Ishikawa (cell line): ENCODE measurements around the gene NSMCE3.

Source experiments
- CEBPB ChIP-seq: IDR thresholded peaks from 2 replicates; pipeline ENCODE4 v1.6.1; 2012
- CREB1 ChIP-seq: IDR thresholded peaks from 2 replicates; pipeline ENCODE4 v1.6.1; 2012; ENCODE audit warnings: low read depth
- EGR1 ChIP-seq: IDR thresholded peaks from 2 replicates; pipeline ENCODE4 v1.6.1; 2012
- EP300 ChIP-seq: IDR thresholded peaks from 2 replicates; pipeline ENCODE4 v1.6.1; 2012; ENCODE audit warnings: borderline replicate concordance
- FOXM1 ChIP-seq: IDR thresholded peaks from 2 replicates; pipeline ENCODE4 v1.6.1; 2012; ENCODE audit warnings: low read depth, borderline replicate concordance
- NFIC ChIP-seq: IDR thresholded peaks from 2 replicates; pipeline ENCODE4 v1.6.1; 2012
- RAD21 ChIP-seq: IDR thresholded peaks from 2 replicates; pipeline ENCODE4 v1.6.1; 2012; ENCODE audit warnings: low read depth
- TAF1 ChIP-seq: IDR thresholded peaks from 2 replicates; pipeline ENCODE4 v1.6.1; 2012; ENCODE audit warnings: low read depth, mild to moderate bottlenecking
- TCF12 ChIP-seq: IDR thresholded peaks from 2 replicates; pipeline ENCODE4 v1.6.1; 2012; ENCODE audit warnings: low read depth
- TEAD4 ChIP-seq: IDR thresholded peaks from 2 replicates; pipeline ENCODE4 v1.6.1; 2012
- YY1 ChIP-seq: IDR thresholded peaks from 2 replicates; pipeline ENCODE4 v1.6.1; 2012; ENCODE audit warnings: low read depth
- ZBTB7A ChIP-seq: IDR thresholded peaks from 2 replicates; pipeline ENCODE4 v1.6.1; 2012; ENCODE audit warnings: low read depth
- TF ChIP-seq, protein P1 (sequence below): IDR thresholded peaks from 2 replicates; pipeline ENCODE4 v1.6.1; 2012
- TF ChIP-seq, protein P2 (sequence below): IDR thresholded peaks from 2 replicates; pipeline ENCODE4 v1.6.1; 2012
- TF ChIP-seq, protein P3 (sequence below): IDR thresholded peaks from 2 replicates; pipeline ENCODE4 v1.6.1; 2012; ENCODE audit warnings: low read depth, mild to moderate bottlenecking

NSMCE3 gene

DNA sequence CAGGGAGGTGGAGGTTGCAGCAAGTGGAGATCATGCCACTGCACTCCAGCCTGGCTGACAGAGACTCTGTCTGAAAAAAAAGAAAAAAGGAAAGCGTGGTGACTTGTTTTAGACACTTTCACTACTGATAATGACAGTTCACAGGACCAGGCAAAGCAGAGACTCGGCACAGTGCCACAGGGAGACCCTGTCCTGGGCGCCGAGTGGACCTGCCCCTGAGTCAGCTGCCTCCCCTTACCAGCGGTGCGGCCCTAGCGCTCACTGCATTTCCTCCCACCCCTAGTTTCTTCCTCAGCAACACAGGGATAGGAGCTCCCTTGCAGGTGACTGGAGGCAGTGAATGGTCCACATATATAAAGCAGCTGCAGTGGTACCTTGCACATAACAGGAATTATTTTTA lies 38.7 kb upstream of the NSMCE3 start:
- no peak for TF ChIP-seq ZBTB7A
- no peak for TF ChIP-seq CREB1
- TF ChIP-seq NFIC, result no peak
- no peak for TF ChIP-seq FOXM1
- no peak for TF ChIP-seq RAD21
- TF ChIP-seq, protein P1, sequence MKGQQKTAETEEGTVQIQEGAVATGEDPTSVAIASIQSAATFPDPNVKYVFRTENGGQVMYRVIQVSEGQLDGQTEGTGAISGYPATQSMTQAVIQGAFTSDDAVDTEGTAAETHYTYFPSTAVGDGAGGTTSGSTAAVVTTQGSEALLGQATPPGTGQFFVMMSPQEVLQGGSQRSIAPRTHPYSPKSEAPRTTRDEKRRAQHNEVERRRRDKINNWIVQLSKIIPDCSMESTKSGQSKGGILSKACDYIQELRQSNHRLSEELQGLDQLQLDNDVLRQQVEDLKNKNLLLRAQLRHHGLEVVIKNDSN, result no peak
- no peak for TF ChIP-seq EGR1

DNA sequence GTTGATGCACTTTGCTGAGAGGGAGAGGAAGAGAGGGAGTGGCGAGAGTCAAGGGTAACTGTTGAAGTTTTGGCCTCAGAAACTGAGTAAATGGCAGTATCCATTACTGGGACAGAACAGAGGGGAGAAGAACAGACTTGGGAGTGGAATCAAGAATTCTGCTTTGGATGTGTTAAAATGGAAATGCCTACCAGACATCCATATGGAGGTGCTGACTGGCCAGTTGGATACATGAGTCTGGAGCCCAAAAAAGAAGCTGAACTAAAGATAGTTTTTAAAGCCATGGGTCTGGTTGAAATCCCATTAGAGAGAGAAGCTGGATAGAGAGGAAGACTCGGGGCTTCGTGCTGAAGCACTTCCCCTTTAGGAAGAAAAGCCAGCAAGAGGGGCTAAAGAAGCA lies 35.9 kb upstream of the NSMCE3 start:
- TF ChIP-seq, protein P2, sequence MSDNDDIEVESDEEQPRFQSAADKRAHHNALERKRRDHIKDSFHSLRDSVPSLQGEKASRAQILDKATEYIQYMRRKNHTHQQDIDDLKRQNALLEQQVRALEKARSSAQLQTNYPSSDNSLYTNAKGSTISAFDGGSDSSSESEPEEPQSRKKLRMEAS, result no peak
- TF ChIP-seq TEAD4 (no peak), ZBTB7A (no peak), TCF12 (no peak), RAD21 (no peak), CREB1 (no peak), NFIC (no peak), YY1 (no peak), CEBPB (no peak), EP300 (no peak), TAF1 (no peak), FOXM1 (no peak), EGR1 (no peak)
- TF ChIP-seq, protein P3, sequence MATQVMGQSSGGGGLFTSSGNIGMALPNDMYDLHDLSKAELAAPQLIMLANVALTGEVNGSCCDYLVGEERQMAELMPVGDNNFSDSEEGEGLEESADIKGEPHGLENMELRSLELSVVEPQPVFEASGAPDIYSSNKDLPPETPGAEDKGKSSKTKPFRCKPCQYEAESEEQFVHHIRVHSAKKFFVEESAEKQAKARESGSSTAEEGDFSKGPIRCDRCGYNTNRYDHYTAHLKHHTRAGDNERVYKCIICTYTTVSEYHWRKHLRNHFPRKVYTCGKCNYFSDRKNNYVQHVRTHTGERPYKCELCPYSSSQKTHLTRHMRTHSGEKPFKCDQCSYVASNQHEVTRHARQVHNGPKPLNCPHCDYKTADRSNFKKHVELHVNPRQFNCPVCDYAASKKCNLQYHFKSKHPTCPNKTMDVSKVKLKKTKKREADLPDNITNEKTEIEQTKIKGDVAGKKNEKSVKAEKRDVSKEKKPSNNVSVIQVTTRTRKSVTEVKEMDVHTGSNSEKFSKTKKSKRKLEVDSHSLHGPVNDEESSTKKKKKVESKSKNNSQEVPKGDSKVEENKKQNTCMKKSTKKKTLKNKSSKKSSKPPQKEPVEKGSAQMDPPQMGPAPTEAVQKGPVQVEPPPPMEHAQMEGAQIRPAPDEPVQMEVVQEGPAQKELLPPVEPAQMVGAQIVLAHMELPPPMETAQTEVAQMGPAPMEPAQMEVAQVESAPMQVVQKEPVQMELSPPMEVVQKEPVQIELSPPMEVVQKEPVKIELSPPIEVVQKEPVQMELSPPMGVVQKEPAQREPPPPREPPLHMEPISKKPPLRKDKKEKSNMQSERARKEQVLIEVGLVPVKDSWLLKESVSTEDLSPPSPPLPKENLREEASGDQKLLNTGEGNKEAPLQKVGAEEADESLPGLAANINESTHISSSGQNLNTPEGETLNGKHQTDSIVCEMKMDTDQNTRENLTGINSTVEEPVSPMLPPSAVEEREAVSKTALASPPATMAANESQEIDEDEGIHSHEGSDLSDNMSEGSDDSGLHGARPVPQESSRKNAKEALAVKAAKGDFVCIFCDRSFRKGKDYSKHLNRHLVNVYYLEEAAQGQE, result no peak
- TF ChIP-seq, protein P1, result no peak

DNA sequence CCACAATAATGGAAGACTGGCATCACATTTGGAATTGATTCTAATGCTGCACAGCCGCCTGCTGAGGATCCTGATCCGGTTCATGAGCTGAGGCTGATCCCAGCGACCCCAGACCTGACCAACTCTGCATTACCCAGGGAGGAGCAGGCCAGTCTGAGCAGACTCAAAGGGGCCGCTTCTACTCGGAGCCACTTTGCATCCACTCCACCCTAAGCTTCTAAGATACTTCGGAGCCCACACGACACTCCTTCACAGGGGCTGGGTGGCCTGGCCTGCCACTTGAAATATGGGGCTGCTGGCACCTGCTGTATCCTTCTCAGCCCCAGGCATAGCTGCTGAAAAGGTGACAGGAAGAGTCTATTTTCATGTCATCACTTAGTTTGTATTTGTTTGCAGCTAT lies 33.2 kb upstream of the NSMCE3 start:
- no peak for TF ChIP-seq TCF12
- TF ChIP-seq EGR1, result no peak
- TF ChIP-seq, protein P2, result no peak
- TF ChIP-seq FOXM1, result no peak
- TF ChIP-seq CEBPB, result no peak
- no peak for TF ChIP-seq YY1
- TF ChIP-seq EP300, result no peak
- TF ChIP-seq, protein P3, result no peak
- TF ChIP-seq NFIC, result no peak
- no peak for TF ChIP-seq RAD21
- TF ChIP-seq, protein P1, result no peak
- TF ChIP-seq TEAD4, result no peak
- TF ChIP-seq ZBTB7A, result no peak
- no peak for TF ChIP-seq CREB1

DNA sequence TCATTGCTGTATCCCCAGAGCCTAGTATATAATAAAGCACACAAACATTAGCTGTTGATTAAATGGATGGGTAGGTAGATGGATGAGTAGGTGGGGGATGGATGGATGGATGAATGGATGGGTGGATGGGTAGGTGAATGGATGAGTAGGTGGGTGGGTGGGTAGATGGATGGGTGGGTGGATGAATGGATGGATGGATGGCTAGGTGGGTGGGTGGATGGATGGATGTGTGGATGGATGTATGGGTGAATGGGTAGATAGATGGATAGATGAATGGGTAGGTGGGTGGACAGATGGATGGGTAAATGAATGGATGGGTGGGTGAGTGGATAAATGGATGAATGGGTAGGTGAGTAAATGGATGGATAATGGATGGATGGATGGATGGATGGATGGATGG lies 30.2 kb upstream of the NSMCE3 start:
- TF ChIP-seq NFIC (no peak), CEBPB (no peak), TEAD4 (no peak), YY1 (no peak), EP300 (no peak)

DNA sequence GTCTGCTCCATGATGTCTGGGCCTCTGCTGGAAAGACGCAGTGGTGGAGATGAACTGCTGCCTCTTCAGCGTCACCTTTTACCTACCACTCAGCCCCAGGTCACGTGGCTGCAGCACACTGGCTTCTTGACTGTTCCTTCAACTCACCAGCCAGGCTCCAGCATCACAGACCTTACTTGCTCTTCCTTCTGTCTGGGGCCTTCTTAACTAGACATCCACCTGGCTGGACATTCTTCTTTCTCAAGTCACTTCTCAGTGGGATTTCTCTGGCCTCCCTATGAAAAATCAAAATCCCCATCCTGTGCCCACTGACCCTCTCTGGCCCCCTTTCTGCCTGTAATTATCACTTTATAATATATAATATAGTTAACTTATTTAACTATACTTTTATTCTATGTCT lies 29.7 kb upstream of the NSMCE3 start:
- TF ChIP-seq CEBPB (no peak), NFIC (no peak), RAD21 (no peak), EGR1 (no peak), YY1 (no peak), TEAD4 (no peak), FOXM1 (no peak), CREB1 (no peak), ZBTB7A (no peak)
- TF ChIP-seq, protein P2, result no peak
- TF ChIP-seq, protein P1, result no peak

DNA sequence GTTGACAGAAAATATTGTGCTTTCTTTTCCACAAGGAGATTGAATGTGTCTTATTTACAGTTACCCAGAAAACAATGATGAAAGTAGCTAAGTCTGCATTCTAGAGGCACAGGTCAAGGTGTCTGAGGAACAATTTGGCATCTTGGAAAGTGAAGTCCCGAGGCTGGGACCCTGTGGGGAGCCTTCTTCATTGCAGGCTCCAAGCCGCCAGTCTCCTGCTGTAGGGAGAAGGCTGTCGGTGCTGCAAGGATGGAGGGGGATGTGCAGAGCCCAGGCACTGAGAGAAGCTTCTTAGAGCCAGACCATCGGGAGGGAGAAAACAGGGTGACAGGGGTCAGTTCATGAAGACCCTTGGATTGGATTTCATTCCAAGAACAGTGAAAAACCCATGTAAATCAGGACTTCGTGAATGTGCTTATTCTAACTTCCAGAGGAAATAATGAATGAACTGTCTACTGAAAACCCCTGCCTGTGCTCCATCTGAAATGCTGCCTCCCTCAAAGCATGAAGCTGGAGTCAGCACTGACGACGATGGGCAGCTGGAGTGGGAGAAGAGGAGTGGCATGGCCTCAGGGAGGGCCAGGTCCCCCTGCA lies 25.2 kb upstream of the NSMCE3 start:
- no peak for TF ChIP-seq TEAD4
- no peak for TF ChIP-seq RAD21
- TF ChIP-seq EGR1, result no peak
- TF ChIP-seq YY1, result no peak
